ENCODE results near the gene SMIM41. TPM values are rescaled to one million over a fixed set of nuclear protein-coding genes. Genes with fewer than 3 reads are reported as not detected.
"Not testable (repeated sequence)": the region's sequence is repeated elsewhere in the genome, so short reads cannot be mapped to it uniquely, and the experiment has no call there.

The SMIM41 gene
- total RNA-seq, 6 donors from 2014 or later = 4.7 to 25.1 (median 15.4) TPM

DNA sequence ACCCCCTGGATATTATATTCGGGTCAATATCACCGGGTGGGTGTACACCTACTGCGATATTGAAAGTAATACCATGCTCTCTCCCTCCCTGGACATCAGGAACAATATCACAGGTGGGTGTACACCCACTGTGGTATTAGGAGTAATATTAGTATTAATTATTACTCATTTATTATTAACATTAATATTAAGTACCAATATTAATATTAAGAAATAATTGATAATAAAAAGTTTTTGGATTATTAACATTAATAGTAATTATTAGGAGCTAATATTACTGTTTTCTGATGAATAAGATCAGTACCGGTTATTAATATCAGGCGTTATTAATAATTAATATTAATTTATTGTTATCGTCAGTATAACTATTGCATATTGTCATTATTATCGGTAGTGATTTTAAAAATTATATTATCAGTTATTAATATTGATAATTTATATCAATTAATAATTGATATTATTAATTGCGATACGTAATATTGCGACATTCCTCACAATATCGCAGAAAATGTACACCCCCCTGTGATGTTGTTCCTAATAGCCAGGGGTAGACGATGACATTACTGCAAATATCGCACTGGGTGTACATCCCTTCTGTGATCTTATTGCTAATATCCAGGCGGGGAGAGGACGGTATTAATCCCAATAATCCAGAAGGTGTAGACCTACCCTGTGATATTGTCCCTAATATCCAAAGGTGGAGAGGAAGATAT lies 17.0 kb downstream of the SMIM41 start:
- no peak overlapping the region for H3K27ac ChIP-seq
- ATAC-seq (ENCODE audit: low FRiP score in 2 of 2) (no peak), DNase-seq (no peak)
- 90 to 91% methylated on average over 15 of the region's 15 CpGs for WGBS, 2 donors
- H3K36me3 ChIP-seq = no peaks in the 10 kb centered on the region
- no peak overlapping the region for H3K4me3 ChIP-seq
- no peaks in the 10 kb centered on the region for H3K27me3 ChIP-seq
- no peak for TF ChIP-seq CTCF (IDR thresholded peaks at IDR 0.05)
- TF ChIP-seq EP300 (IDR thresholded peaks at IDR 0.05) = no peak
- TF ChIP-seq POLR2A (IDR thresholded peaks at IDR 0.05) = no peak
- no peaks in the 10 kb centered on the region for H3K4me1 ChIP-seq
- H3K9me3 ChIP-seq = no peaks in the 10 kb centered on the region

GRCh38 chr12:52097045-52097666 lies 17.7 kb downstream of the SMIM41 start:
- H3K4me3 ChIP-seq = no peak overlapping the region
- 85 to 86% methylated on average over 17 to 21 of the region's 21 CpGs for WGBS, 2 donors
- no peaks in the 10 kb centered on the region for H3K4me1 ChIP-seq
- no peak for ATAC-seq (ENCODE audit: low FRiP score in 2 of 2)
- no peak for DNase-seq
- H3K27ac ChIP-seq = no peak overlapping the region
- H3K9me3 ChIP-seq = no peaks in the 10 kb centered on the region
- no peak for TF ChIP-seq POLR2AphosphoS5 (IDR thresholded peaks at IDR 0.05)
- no peak for TF ChIP-seq EP300 (IDR thresholded peaks at IDR 0.05)
- no peak for TF ChIP-seq CTCF (IDR thresholded peaks at IDR 0.05)
- TF ChIP-seq POLR2A (IDR thresholded peaks at IDR 0.05) = no peak
- H3K36me3 ChIP-seq = no peaks in the 10 kb centered on the region
- no peaks in the 10 kb centered on the region for H3K27me3 ChIP-seq

DNA sequence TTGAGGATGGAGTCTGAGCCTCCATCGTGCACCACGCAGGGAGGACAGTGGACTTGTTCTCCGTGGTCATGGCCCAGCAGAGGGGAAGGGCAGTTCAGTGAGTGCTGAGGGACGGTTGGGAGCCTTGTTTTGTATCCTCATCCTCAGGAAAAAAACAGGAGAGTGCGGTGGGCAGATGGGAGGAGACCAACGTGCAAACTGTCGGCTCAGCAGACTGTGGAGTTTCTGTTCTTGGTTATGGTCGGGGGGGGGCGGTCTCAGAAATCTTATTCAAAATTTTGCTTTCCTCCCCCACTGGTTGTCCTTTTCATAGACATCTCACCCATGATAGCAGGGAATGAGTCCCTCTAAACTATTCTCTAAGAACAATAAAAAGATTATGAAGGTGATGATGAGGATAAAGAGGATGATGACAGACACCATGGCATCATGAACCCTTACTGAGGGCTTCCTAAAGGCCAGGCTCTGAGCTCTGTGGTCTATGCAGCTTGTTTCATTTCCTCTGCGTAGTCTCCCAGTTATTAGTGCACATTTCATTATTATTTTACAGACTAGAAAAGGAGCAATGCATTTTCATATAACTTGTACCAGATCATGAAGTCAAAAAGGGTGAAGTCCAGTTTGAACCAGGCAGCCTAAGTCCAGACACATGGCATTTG lies 25.1 kb downstream of the SMIM41 start:
- not testable (repeated sequence) for ATAC-seq (ENCODE audit: low FRiP score in 2 of 2); H3K9me3 ChIP-seq; H3K4me1 ChIP-seq; H3K36me3 ChIP-seq; H3K27me3 ChIP-seq; DNase-seq; H3K4me3 ChIP-seq; H3K27ac ChIP-seq
- WGBS, 2 donors = 73 to 75% methylated on average over 10 of the region's 10 CpGs

DNA sequence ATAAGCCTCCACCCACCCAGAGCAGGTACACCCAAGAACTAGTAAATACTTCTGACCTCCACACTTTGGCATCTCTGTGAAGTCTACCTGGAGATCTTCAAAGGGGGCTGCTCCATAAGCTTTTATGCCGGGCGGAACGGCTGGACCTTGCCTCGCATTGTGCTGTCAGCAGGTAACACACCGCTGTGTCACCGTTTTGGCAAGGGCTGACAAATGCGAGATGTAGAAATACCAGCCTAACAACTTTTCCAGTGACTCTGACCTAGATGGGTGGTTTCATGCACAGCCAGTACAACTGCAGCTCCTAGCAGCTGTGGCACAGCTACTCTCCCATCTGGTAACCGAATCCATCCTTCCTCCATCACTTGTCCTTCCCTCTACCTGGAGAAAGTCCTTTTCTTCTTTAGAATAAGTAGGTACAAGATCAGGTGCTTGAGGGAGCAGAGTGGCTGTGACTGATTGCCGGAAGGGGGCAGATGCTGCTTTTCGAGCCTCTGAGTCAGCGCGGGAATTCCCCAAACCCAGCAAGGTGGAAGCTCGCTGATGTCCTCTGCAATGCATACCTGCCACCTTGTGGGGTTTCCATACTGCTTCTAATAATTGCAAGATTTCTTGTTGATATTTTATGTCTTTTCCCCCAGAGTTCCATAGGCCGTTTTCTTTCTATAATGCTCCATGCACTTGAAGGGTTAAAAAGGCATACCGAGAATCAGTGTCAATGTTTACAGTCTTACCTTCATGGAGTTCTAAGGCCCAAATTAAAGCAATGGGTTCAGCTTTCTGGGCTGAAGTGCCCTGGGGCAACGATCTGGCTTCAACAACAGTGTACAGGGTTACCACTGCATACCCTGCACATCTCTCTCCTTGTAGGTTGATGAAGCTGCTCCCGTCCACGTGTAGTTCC lies 37.0 kb downstream of the SMIM41 start:
- peaks cover 20 to 28% (median 26%) of the 10 kb centered on the region in 4 donors for H3K4me1 ChIP-seq
- H3K36me3 ChIP-seq; H3K27me3 ChIP-seq; H3K4me3 ChIP-seq; H3K9me3 ChIP-seq; ATAC-seq (ENCODE audit: low FRiP score in 2 of 2); H3K27ac ChIP-seq: not testable (repeated sequence)
- WGBS, 2 donors = 55 to 60% methylated on average over 16 to 18 of the region's 18 CpGs
- DNase-seq = peak in 1 of 2 donors; percentile 71
- TF ChIP-seq CTCF (IDR thresholded peaks at IDR 0.05) = peak in 1 of 6 experiments; percentile 24

- DNase-seq; H3K4me3 ChIP-seq; H3K9me3 ChIP-seq; H3K27me3 ChIP-seq; ATAC-seq (ENCODE audit: low FRiP score in 2 of 2); H3K27ac ChIP-seq; H3K36me3 ChIP-seq: not testable (repeated sequence)
- H3K4me1 ChIP-seq = peaks cover 29 to 37% (median 31%) of the 10 kb centered on the region in 4 donors
- 89 to 91% methylated on average over 19 to 20 of the region's 20 CpGs for WGBS, 2 donors
Observed at GRCh38 chr12:52117806-52118475, 38.4 kb downstream of the SMIM41 start.
